Endothelial cell (in vitro differentiated cells): ENCODE measurements around the gene CYP46A1. TPM values are rescaled to one million over a fixed set of nuclear protein-coding genes. Genes with fewer than 3 reads are reported as not detected.

Source experiments
- DNase-seq: peaks from one replicate; pipeline ENCODE4 v3.0.0; 2021; ENCODE audit warnings: low spot score
- H3K27ac Mint-ChIP-seq: one replicate; pipeline ENCODE4 v1.8.0; 2021; ENCODE audit warnings: mixed read lengths, inconsistent platforms; ENCODE audit not compliant: unreplicated experiment
- H3K27me3 Mint-ChIP-seq: one replicate; pipeline ENCODE4 v1.8.0; 2021; ENCODE audit warnings: mild to moderate bottlenecking, moderate library complexity, mixed read lengths, inconsistent platforms; ENCODE audit not compliant: unreplicated experiment
- H3K36me3 Mint-ChIP-seq: one replicate; pipeline ENCODE4 v1.8.0; 2021; ENCODE audit warnings: mild to moderate bottlenecking, low read depth, mixed read lengths, inconsistent platforms; ENCODE audit not compliant: unreplicated experiment
- H3K4me1 Mint-ChIP-seq: one replicate; pipeline ENCODE4 v1.8.0; 2021; ENCODE audit warnings: mild to moderate bottlenecking, mixed read lengths, inconsistent platforms; ENCODE audit not compliant: unreplicated experiment
- H3K4me3 Mint-ChIP-seq: one replicate; pipeline ENCODE4 v1.8.0; 2021; ENCODE audit warnings: mild to moderate bottlenecking, mixed read lengths, inconsistent platforms; ENCODE audit not compliant: unreplicated experiment
- H3K9me3 Mint-ChIP-seq: one replicate; pipeline ENCODE4 v1.8.0; 2021; ENCODE audit warnings: mixed read lengths, inconsistent platforms; ENCODE audit not compliant: unreplicated experiment
- CTCF ChIP-seq: fragments of 200-600 bp; sonication (generic); IDR thresholded peaks from one replicate; pipeline ENCODE4 v1.5.0; 2021; ENCODE audit warnings: antibody characterized with exemption; ENCODE audit not compliant: unreplicated experiment
- total RNA-seq: library from RNA; stranded (reverse); fragmentation: NEBNext Ultra II Directional; extraction: Animal tissue kit (Norgen Biotek cat#: 25700); gene quantifications from one replicate; pipeline ENCODE4 v1.2.1, GENCODE V29; 2021; ENCODE audit not compliant: unreplicated experiment

CYP46A1 gene
- total RNA-seq, 1 donor from 2014 or later: 5.2 TPM

GRCh38 chr14:99706107-99706900 is 22.2 kb downstream of the CYP46A1 start:
- Mint-ChIP-seq H3K27ac (no peak overlapping the region), H3K9me3 (peaks cover 4% of the 10 kb centered on the region), H3K4me1 (no peaks in the 10 kb centered on the region), H3K4me3 (no peak overlapping the region), H3K36me3 (peaks cover 12% of the 10 kb centered on the region), H3K27me3 (peaks cover 1% of the 10 kb centered on the region)
- no peak for DNase-seq
- TF ChIP-seq CTCF: no peak

GRCh38 chr14:99707420-99707819 is 23.3 kb downstream of the CYP46A1 start:
- no peak overlapping the region for H3K27ac Mint-ChIP-seq
- peaks cover 12% of the 10 kb centered on the region for H3K36me3 Mint-ChIP-seq
- H3K27me3 Mint-ChIP-seq: peaks cover 1% of the 10 kb centered on the region
- peaks cover 4% of the 10 kb centered on the region for H3K9me3 Mint-ChIP-seq
- TF ChIP-seq CTCF: no peak
- no peak overlapping the region for H3K4me3 Mint-ChIP-seq
- no peaks in the 10 kb centered on the region for H3K4me1 Mint-ChIP-seq
- no peak for DNase-seq

GRCh38 chr14:99707921-99708320 is 23.8 kb downstream of the CYP46A1 start:
- no peak for TF ChIP-seq CTCF
- no peak for DNase-seq
- Mint-ChIP-seq H3K4me1 (no peaks in the 10 kb centered on the region), H3K27ac (no peak overlapping the region), H3K36me3 (peaks cover 12% of the 10 kb centered on the region), H3K9me3 (peaks cover 3% of the 10 kb centered on the region), H3K4me3 (no peak overlapping the region), H3K27me3 (peaks cover 1% of the 10 kb centered on the region)

- peaks cover 6% of the 10 kb centered on the region for H3K36me3 Mint-ChIP-seq
- no peak for DNase-seq
- H3K4me1 Mint-ChIP-seq: no peaks in the 10 kb centered on the region
- no peaks in the 10 kb centered on the region for H3K9me3 Mint-ChIP-seq
- H3K27ac Mint-ChIP-seq: no peak overlapping the region
- TF ChIP-seq CTCF: no peak
- peaks cover 1% of the 10 kb centered on the region for H3K27me3 Mint-ChIP-seq
- H3K4me3 Mint-ChIP-seq: no peak overlapping the region
Measured at GRCh38 chr14:99708449-99708848, 24.4 kb downstream of the CYP46A1 start.

GRCh38 chr14:99713972-99714371 is 29.9 kb downstream of the CYP46A1 start:
- Mint-ChIP-seq H3K27me3 (no peaks in the 10 kb centered on the region), H3K27ac (no peak overlapping the region), H3K4me1 (no peaks in the 10 kb centered on the region), H3K9me3 (no peaks in the 10 kb centered on the region), H3K4me3 (no peak overlapping the region), H3K36me3 (peaks cover 3% of the 10 kb centered on the region)
- no peak for DNase-seq
- no peak for TF ChIP-seq CTCF
